ENCODE data around the gene EXOC8.

Gene EXOC8

DNA sequence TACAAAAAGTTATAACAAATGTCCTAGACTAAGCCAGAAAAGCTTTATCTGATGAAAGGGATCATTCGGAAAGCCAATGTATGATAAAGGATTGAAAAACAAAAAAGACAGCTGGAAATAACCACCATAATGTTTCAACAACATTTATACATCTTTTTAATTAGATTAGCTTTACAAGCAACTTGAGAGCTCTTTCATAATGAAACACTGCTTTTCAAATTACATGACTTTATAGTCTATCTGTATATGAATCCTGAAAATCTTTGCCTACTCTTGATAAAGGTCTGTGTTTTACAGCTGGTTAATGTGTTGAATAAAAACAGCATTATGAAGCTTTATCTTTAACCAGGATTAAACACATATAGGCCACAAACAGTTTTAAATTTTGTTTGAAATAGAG, 26.0 kb upstream of the EXOC8 start:
- ChIA-PET CTCF (interaction anchor here (1.0 to 1.6 kb wide), 2 partner anchors 227 to 231 kb away, joined by 4 to 8 read pairs; no protein-coding TSS in a partner anchor), POLR2A (interaction anchor here (0.5 kb wide), 1 partner anchor 19 kb away, joined by 4 read pairs; no protein-coding TSS in a partner anchor)
- Histone ChIP-seq H3K4me3 (ENCODE audit: control insufficient read depth in 1 of 7, extremely low read depth in 1 of 7, insufficient read depth in 4 of 7, low read depth in 2 of 7, low read length in 6 of 7) (no peak overlapping the region), H3K27ac (ENCODE audit: insufficient read depth in 1 of 2, low read depth in 1 of 2, low read length in 2 of 2, poor library complexity in 1 of 2, severe bottlenecking in 2 of 2) (no peak overlapping the region), H3K9me3 (ENCODE audit: control extremely low read depth in 1 of 5, control insufficient read depth in 4 of 5, insufficient read depth in 2 of 5, low read depth in 1 of 5, low read length in 4 of 5) (no peaks in the 10 kb centered on the region), H3K4me1 (ENCODE audit: control extremely low read depth in 1 of 4, control insufficient read depth in 4 of 4, insufficient read depth in 4 of 4, low read length in 3 of 4) (no peaks in the 10 kb centered on the region), H3K36me3 (ENCODE audit: control insufficient read depth in 4 of 4, insufficient read depth in 4 of 4, low read length in 3 of 4) (peaks cover 0 to 12% (median 5%) of the 10 kb centered on the region in 4 experiments), H3K27me3 (replicated peaks in 2 of 5; ENCODE audit: control insufficient read depth in 4 of 5, insufficient read depth in 5 of 5, low read length in 4 of 5) (no peaks in the 10 kb centered on the region)
- no CpG with 5 or more reads among the region's 1 CpG for WGBS (ENCODE audit: insufficient coverage)
- no peak for DNase-seq

- Histone ChIP-seq H3K4me1 (ENCODE audit: control extremely low read depth in 1 of 4, control insufficient read depth in 4 of 4, insufficient read depth in 4 of 4, low read length in 3 of 4) (no peaks in the 10 kb centered on the region), H3K27ac (ENCODE audit: insufficient read depth in 1 of 2, low read depth in 1 of 2, low read length in 2 of 2, poor library complexity in 1 of 2, severe bottlenecking in 2 of 2) (no peak overlapping the region), H3K27me3 (replicated peaks in 2 of 5; ENCODE audit: control insufficient read depth in 4 of 5, insufficient read depth in 5 of 5, low read length in 4 of 5) (no peaks in the 10 kb centered on the region), H3K36me3 (ENCODE audit: control insufficient read depth in 4 of 4, insufficient read depth in 4 of 4, low read length in 3 of 4) (peaks cover 0 to 12% (median 4%) of the 10 kb centered on the region in 4 experiments), H3K9me3 (ENCODE audit: control extremely low read depth in 1 of 5, control insufficient read depth in 4 of 5, insufficient read depth in 2 of 5, low read depth in 1 of 5, low read length in 4 of 5) (no peaks in the 10 kb centered on the region), H3K4me3 (ENCODE audit: control insufficient read depth in 1 of 7, extremely low read depth in 1 of 7, insufficient read depth in 4 of 7, low read depth in 2 of 7, low read length in 6 of 7) (no peak overlapping the region)
- WGBS (ENCODE audit: insufficient coverage): no CpG with 5 or more reads among the region's 1 CpG
- CTCF ChIA-PET: interaction anchor here (0.9 to 3.4 kb wide), 5 partner anchors 47 to 233 kb away, joined by 3 to 10 read pairs (median 7); no protein-coding TSS in a partner anchor
- POLR2A ChIA-PET: interaction anchor here (0.7 kb wide), 1 partner anchor 15 kb away, joined by 3 read pairs; no protein-coding TSS in a partner anchor
- DNase-seq: no peak
Observed at GRCh38 chr1:231362325-231362724, 24.7 kb upstream of the EXOC8 start.

DNA sequence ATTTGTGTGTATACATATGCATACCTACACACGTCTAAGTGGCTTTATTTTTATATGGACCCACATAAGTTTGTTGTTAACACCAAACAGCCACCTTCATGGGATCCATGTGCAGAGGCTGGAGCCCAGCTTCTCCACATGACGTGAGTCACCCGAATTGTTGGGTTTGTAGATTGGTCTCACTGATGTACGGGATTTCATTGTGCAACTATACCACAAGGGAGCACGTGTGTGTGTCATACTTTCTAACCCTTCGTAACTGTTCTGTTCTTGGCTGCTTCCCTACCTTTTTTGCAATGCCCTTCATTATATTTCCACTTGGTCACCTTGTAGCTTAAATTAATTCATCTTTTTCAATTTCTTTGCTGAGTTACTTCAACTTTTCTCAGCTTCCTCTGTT, 21.5 kb upstream of the EXOC8 start:
- ChIA-PET CTCF (interaction anchor here (0.6 to 3.9 kb wide), 8 partner anchors 10 to 230 kb away, joined by 3 to 46 read pairs (median 3); no protein-coding TSS in a partner anchor), POLR2A (no interaction called here)
- Histone ChIP-seq H3K27me3 (replicated peaks in 2 of 5; ENCODE audit: control insufficient read depth in 4 of 5, insufficient read depth in 5 of 5, low read length in 4 of 5) (no peaks in the 10 kb centered on the region), H3K9me3 (ENCODE audit: control extremely low read depth in 1 of 5, control insufficient read depth in 4 of 5, insufficient read depth in 2 of 5, low read depth in 1 of 5, low read length in 4 of 5) (no peaks in the 10 kb centered on the region), H3K27ac (ENCODE audit: insufficient read depth in 1 of 2, low read depth in 1 of 2, low read length in 2 of 2, poor library complexity in 1 of 2, severe bottlenecking in 2 of 2) (no peak overlapping the region), H3K36me3 (ENCODE audit: control insufficient read depth in 4 of 4, insufficient read depth in 4 of 4, low read length in 3 of 4) (peaks cover 0 to 2% (median under 1%) of the 10 kb centered on the region in 4 experiments), H3K4me3 (ENCODE audit: control insufficient read depth in 1 of 7, extremely low read depth in 1 of 7, insufficient read depth in 4 of 7, low read depth in 2 of 7, low read length in 6 of 7) (no peak overlapping the region), H3K4me1 (ENCODE audit: control extremely low read depth in 1 of 4, control insufficient read depth in 4 of 4, insufficient read depth in 4 of 4, low read length in 3 of 4) (peaks cover 0 to 4% (median 0%) of the 10 kb centered on the region in 4 experiments)
- peak in 2 of 3 donors; percentile 31 to 46 for DNase-seq
- WGBS (ENCODE audit: insufficient coverage): 97% methylated on average over 5 of the region's 6 CpGs

DNA sequence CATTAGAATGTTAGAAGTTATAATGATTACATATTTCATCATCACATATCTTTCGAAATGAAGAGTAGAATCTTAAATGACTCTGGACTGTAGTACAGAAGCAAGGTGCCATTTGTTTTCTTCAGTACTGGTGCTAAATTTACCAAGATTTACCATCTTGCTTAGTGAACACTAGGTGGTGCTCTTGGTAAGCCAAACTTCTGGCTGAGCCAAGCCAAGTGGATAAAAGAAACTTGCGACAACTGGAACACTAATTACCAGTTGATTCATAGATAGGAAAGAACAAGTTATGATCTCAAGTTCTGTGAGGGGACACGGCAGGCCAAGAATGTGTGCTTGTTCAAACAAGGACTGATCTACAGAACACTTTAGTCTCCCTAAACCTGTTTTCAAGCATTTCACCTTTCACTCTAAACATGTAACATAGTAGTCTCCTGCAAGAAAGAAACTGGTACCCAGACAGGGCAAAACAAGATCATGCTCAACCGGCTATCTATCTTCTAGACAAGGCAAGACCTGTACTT, 20.2 kb upstream of the EXOC8 start:
- H3K4me3 ChIP-seq (ENCODE audit: control insufficient read depth in 1 of 7, extremely low read depth in 1 of 7, insufficient read depth in 4 of 7, low read depth in 2 of 7, low read length in 6 of 7): no peak overlapping the region
- WGBS (ENCODE audit: insufficient coverage): 29% methylated on average over 3 of the region's 4 CpGs
- H3K36me3 ChIP-seq (ENCODE audit: control insufficient read depth in 4 of 4, insufficient read depth in 4 of 4, low read length in 3 of 4): peaks cover 0 to 6% (median 3%) of the 10 kb centered on the region in 4 experiments
- POLR2A ChIA-PET: no interaction called here
- DNase-seq: peak; percentile 54 to 77 (median 73)
- CTCF ChIA-PET: interaction anchor here (0.6 to 3.9 kb wide), 17 partner anchors 9 to 250 kb away, joined by 3 to 46 read pairs (median 4); partner anchors contain the start of gene SPRTN
- H3K4me1 ChIP-seq (ENCODE audit: control extremely low read depth in 1 of 4, control insufficient read depth in 4 of 4, insufficient read depth in 4 of 4, low read length in 3 of 4): peaks cover 0 to 4% (median 0%) of the 10 kb centered on the region in 4 experiments
- H3K27me3 ChIP-seq (replicated peaks in 2 of 5; ENCODE audit: control insufficient read depth in 4 of 5, insufficient read depth in 5 of 5, low read length in 4 of 5): no peaks in the 10 kb centered on the region
- no peak overlapping the region for H3K27ac ChIP-seq (ENCODE audit: insufficient read depth in 1 of 2, low read depth in 1 of 2, low read length in 2 of 2, poor library complexity in 1 of 2, severe bottlenecking in 2 of 2)
- no peaks in the 10 kb centered on the region for H3K9me3 ChIP-seq (ENCODE audit: control extremely low read depth in 1 of 5, control insufficient read depth in 4 of 5, insufficient read depth in 2 of 5, low read depth in 1 of 5, low read length in 4 of 5)

DNA sequence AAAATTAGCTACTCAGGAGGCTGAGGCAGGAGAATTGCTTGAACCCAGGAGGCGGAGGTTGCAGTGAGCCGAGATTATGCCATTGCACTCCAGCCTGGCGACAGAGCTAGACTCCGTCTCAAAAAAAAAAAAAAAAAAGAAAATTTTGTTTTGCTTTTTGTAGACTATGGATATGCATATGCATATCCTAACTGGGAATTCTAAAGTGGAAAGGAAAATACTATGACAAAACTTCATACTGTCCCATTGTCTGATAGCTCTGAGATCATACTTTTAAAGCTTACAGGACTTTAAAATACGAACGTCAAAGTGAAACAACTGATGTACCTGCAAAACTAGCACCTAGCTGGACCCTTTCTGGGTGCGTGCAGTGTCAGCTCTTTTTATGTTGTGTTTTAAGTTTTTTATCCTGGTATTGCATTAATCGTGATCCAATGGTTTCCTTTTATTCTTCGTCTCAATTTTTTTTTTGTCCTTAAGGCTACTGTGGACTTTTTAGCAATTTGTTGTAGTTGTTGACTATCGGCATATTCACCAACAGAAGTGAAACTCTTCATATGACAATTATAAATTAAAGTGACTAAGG, 19.6 kb upstream of the EXOC8 start:
- DNase-seq: no peak
- ChIA-PET POLR2A (interaction anchor here (0.6 to 0.7 kb wide), 2 partner anchors 180 to 276 kb away, joined by 3 read pairs; no protein-coding TSS in a partner anchor), CTCF (interaction anchor here (0.7 to 3.9 kb wide), 16 partner anchors 10 to 250 kb away, joined by 3 to 46 read pairs (median 4); partner anchors contain the start of gene SPRTN)
- Histone ChIP-seq H3K4me1 (ENCODE audit: control extremely low read depth in 1 of 4, control insufficient read depth in 4 of 4, insufficient read depth in 4 of 4, low read length in 3 of 4) (peaks cover 0 to 4% (median 0%) of the 10 kb centered on the region in 4 experiments), H3K4me3 (ENCODE audit: control insufficient read depth in 1 of 7, extremely low read depth in 1 of 7, insufficient read depth in 4 of 7, low read depth in 2 of 7, low read length in 6 of 7) (no peak overlapping the region), H3K27ac (ENCODE audit: insufficient read depth in 1 of 2, low read depth in 1 of 2, low read length in 2 of 2, poor library complexity in 1 of 2, severe bottlenecking in 2 of 2) (no peak overlapping the region), H3K36me3 (ENCODE audit: control insufficient read depth in 4 of 4, insufficient read depth in 4 of 4, low read length in 3 of 4) (peaks cover 2 to 12% (median 7%) of the 10 kb centered on the region in 4 experiments), H3K27me3 (replicated peaks in 2 of 5; ENCODE audit: control insufficient read depth in 4 of 5, insufficient read depth in 5 of 5, low read length in 4 of 5) (no peaks in the 10 kb centered on the region), H3K9me3 (ENCODE audit: control extremely low read depth in 1 of 5, control insufficient read depth in 4 of 5, insufficient read depth in 2 of 5, low read depth in 1 of 5, low read length in 4 of 5) (no peaks in the 10 kb centered on the region)
- WGBS (ENCODE audit: insufficient coverage): 93% methylated on average over 2 of the region's 10 CpGs

GRCh38 chr1:231355171-231355570, 17.5 kb upstream of the EXOC8 start:
- no peaks in the 10 kb centered on the region for H3K27me3 ChIP-seq (replicated peaks in 2 of 5; ENCODE audit: control insufficient read depth in 4 of 5, insufficient read depth in 5 of 5, low read length in 4 of 5)
- H3K4me1 ChIP-seq (ENCODE audit: control extremely low read depth in 1 of 4, control insufficient read depth in 4 of 4, insufficient read depth in 4 of 4, low read length in 3 of 4): peaks cover 0 to 4% (median 0%) of the 10 kb centered on the region in 4 experiments
- POLR2A ChIA-PET: no interaction called here
- DNase-seq: no peak
- CTCF ChIA-PET: interaction anchor here (1.2 to 3.4 kb wide), 6 partner anchors 16 to 401 kb away, joined by 3 to 11 read pairs (median 4); no protein-coding TSS in a partner anchor
- peaks cover 5 to 27% (median 13%) of the 10 kb centered on the region in 4 experiments for H3K36me3 ChIP-seq (ENCODE audit: control insufficient read depth in 4 of 4, insufficient read depth in 4 of 4, low read length in 3 of 4)
- H3K27ac ChIP-seq (ENCODE audit: insufficient read depth in 1 of 2, low read depth in 1 of 2, low read length in 2 of 2, poor library complexity in 1 of 2, severe bottlenecking in 2 of 2): no peak overlapping the region
- H3K9me3 ChIP-seq (ENCODE audit: control extremely low read depth in 1 of 5, control insufficient read depth in 4 of 5, insufficient read depth in 2 of 5, low read depth in 1 of 5, low read length in 4 of 5): no peaks in the 10 kb centered on the region
- 100% methylated on average over 3 of the region's 3 CpGs for WGBS (ENCODE audit: insufficient coverage)
- no peak overlapping the region for H3K4me3 ChIP-seq (ENCODE audit: control insufficient read depth in 1 of 7, extremely low read depth in 1 of 7, insufficient read depth in 4 of 7, low read depth in 2 of 7, low read length in 6 of 7)

Measured in common myeloid progenitor, CD34-positive (primary cell).